B cell (primary cell): ENCODE data around the gene CENPO. TPM values are rescaled to one million over a fixed set of nuclear protein-coding genes. Genes with fewer than 3 reads are reported as not detected.

Source experiments
- ATAC-seq: fragments of 200-7000 bp; cut with Tn5 transposase; one replicate; pipeline ENCODE4 v1.10.0; 2021; ENCODE audit warnings: low read depth, mild to moderate bottlenecking, moderate number of reproducible peaks, moderate library complexity
- CTCF ChIA-PET: fragments of 350-600 bp; sonication (Branson Sonifier 250); formaldehyde crosslinking; loops from one replicate; lab custom pipeline; 2021; ENCODE audit warnings: antibody characterized with exemption, inconsistent platforms; lab: Charles Lee
- POLR2A ChIA-PET: fragments of 350-600 bp; sonication (Branson Sonifier 250); formaldehyde crosslinking; loops from one replicate; lab custom pipeline; 2021; ENCODE audit warnings: antibody characterized with exemption; lab: Charles Lee
- DNase-seq: peaks from one replicate; pipeline ENCODE4 v3.0.0; 2013
- H2AFZ ChIP-seq: 2 replicates; pipeline ENCODE4 v1.6.1; 2012; ENCODE audit warnings: mild to moderate bottlenecking, low read depth, low read length; ENCODE audit not compliant: insufficient read depth, poor library complexity, severe bottlenecking
- H3K27ac ChIP-seq, 2 donors: 1 replicate in 1 of 2; 2 replicates in 1 of 2; pipeline ENCODE4 v1.5.1; 2012 to 2013; ENCODE audit warnings: low read length in 2 of 2, mild to moderate bottlenecking in 2 of 2, moderate library complexity in 1 of 2
- H3K27me3 ChIP-seq, 4 experiments: fragments of 200-600 bp in 1 of 4; sonication (generic) in 1 of 4; replicated peaks in 1 of 4; 1 replicate in 2 of 4; 2 replicates in 2 of 4; pipeline versions ENCODE4 v1.6.1 to v1.7.0; 2013 to 2016; ENCODE audit warnings: low read length in 3 of 4, mild to moderate bottlenecking in 2 of 4, mixed read lengths in 1 of 4, moderate library complexity in 1 of 4; ENCODE audit not compliant: insufficient read depth in 4 of 4, control insufficient read depth in 3 of 4; ENCODE audit errors: control extremely low read depth in 1 of 4
- H3K36me3 ChIP-seq, 2 experiments: replicated peaks in 1 of 2; 1 replicate in 1 of 2; 2 replicates in 1 of 2; pipeline versions ENCODE4 v1.6.1 to v1.7.1; 2013; ENCODE audit warnings: low read length in 1 of 2; ENCODE audit not compliant: insufficient read depth in 2 of 2, control insufficient read depth in 1 of 2; ENCODE audit errors: control extremely low read depth in 1 of 2, extremely low read depth in 1 of 2
- H3K4me1 ChIP-seq, 2 donors: fragments of 200-600 bp in 1 of 2; sonication (generic) in 1 of 2; 1 replicate in 1 of 2; 2 replicates in 1 of 2; pipeline versions ENCODE4 v1.5.1 to v1.6.1; 2013 to 2017; ENCODE audit warnings: low read length in 2 of 2; ENCODE audit not compliant: control insufficient read depth in 2 of 2, insufficient read depth in 2 of 2
- H3K4me2 ChIP-seq: replicated peaks from 2 replicates; pipeline ENCODE3; 2012; ENCODE audit warnings: mild to moderate bottlenecking, low read depth, low read length; ENCODE audit not compliant: poor library complexity, severe bottlenecking
- H3K4me3 ChIP-seq, 5 experiments: fragments of 200-600 bp in 1 of 5; sonication (generic) in 1 of 5; 1 replicate in 3 of 5; 2 replicates in 2 of 5; pipeline versions ENCODE4 v1.5.1 to v1.7.0; 2011 to 2016; ENCODE audit warnings: low read length in 4 of 5, mild to moderate bottlenecking in 4 of 5, low read depth in 2 of 5, control low read depth in 1 of 5, moderate library complexity in 1 of 5; ENCODE audit not compliant: insufficient read depth in 1 of 5; ENCODE audit errors: control extremely low read depth in 1 of 5, extremely low read depth in 1 of 5
- H3K79me2 ChIP-seq: fragments of 200-600 bp; sonication (generic); one replicate; pipeline ENCODE4 v1.6.0; 2016; ENCODE audit warnings: low read length; ENCODE audit not compliant: control insufficient read depth, insufficient read depth
- H3K9ac ChIP-seq: fragments of 200-600 bp; sonication (generic); 2 replicates; pipeline ENCODE4 v1.6.1; 2017; ENCODE audit warnings: mild to moderate bottlenecking, low read length, moderate library complexity
- H3K9me3 ChIP-seq, 3 donors: one replicate each; pipeline versions ENCODE4 v1.6.1 to v1.7.1; 2013; ENCODE audit warnings: low read length in 2 of 3; ENCODE audit not compliant: control insufficient read depth in 2 of 3, insufficient read depth in 1 of 3; ENCODE audit errors: control extremely low read depth in 1 of 3
- H4K20me1 ChIP-seq: 2 replicates; pipeline ENCODE4 v1.6.0; 2012; ENCODE audit warnings: mild to moderate bottlenecking, low read length; ENCODE audit not compliant: insufficient read depth, control insufficient read depth, poor library complexity, severe bottlenecking
- H3K27ac Mint-ChIP-seq: one replicate; pipeline ENCODE4 v1.8.0; 2021; ENCODE audit warnings: mixed read lengths
- H3K27me3 Mint-ChIP-seq: one replicate; pipeline ENCODE4 v1.8.0; 2021; ENCODE audit warnings: mixed read lengths
- H3K4me1 Mint-ChIP-seq: one replicate; pipeline ENCODE4 v1.8.0; 2021; ENCODE audit warnings: mixed read lengths
- H3K4me3 Mint-ChIP-seq: one replicate; pipeline ENCODE4 v1.8.0; 2021; ENCODE audit warnings: mixed read lengths
- H3K9me3 Mint-ChIP-seq: one replicate; pipeline ENCODE4 v1.8.0; 2022; ENCODE audit warnings: mixed read lengths; ENCODE audit not compliant: insufficient read depth
- CTCF ChIP-seq: fragments of 200-600 bp; IDR thresholded peaks from one replicate; pipeline ENCODE4 v1.8.0; 2022; ENCODE audit warnings: antibody characterized with exemption, mild to moderate bottlenecking
- EZH2 ChIP-seq: IDR thresholded peaks from 2 replicates; pipeline ENCODE4 v1.6.1; 2012; ENCODE audit warnings: borderline replicate concordance, low read depth, mild to moderate bottlenecking, moderate library complexity, low read length; ENCODE audit not compliant: insufficient read depth, poor library complexity, severe bottlenecking
- WGBS: methylation state at CpG from one replicate; pipeline ENCODE4 v1.1.5; 2013; ENCODE audit warnings: missing lambda C conversion rate; ENCODE audit not compliant: insufficient coverage; 5-methylcytosine and 5-hydroxymethylcytosine counted together
- intact Hi-C: fragments of 100-400 bp; cut with micrococcal nuclease; formaldehyde crosslinking; loops from one replicate; pipeline ENCODE4 v1.10.0; 2022
- polyA plus RNA-seq: library from polyadenylated mRNA; depleted of rRNA; stranded (reverse); fragments of >200 nt; gene quantifications from 2 replicates; pipeline ENCODE4 v1.2.3, GENCODE V29; 2012
- total RNA-seq, 2 donors: library from RNA; stranded (reverse); fragments of 120-200 nt in 1 of 2; gene quantifications; 1 replicate in 1 of 2; 2 replicates in 1 of 2; pipeline versions ENCODE4 v1.2.3 to v1.2.4, GENCODE V29; 2013 to 2022

CENPO gene
- total and polyA plus RNA-seq, 2 donors (not counting 1 experiment from before 2014, with no cell fraction given), result 4.5 to 10.4 TPM

DNA sequence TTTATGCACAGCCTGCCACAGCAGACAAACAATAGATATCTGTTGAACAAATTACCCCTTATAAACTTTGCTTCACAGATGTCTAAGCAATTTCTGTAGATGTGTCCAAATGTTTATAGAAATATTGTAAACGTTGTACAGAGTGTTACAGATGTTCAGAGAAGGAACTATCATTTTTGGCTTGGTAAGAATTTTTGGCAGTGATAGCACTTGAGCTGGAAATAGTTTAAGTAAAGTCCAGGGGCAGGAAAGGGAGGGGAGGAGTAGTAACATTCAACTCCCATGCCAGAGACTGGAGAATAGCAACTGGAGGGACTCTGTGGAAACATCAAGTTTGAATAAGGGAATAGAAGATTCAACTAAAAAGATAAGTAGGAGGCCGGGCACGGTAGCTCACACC lies 4.4 kb upstream of the CENPO start:
- 94% methylated on average over 3 of the region's 3 CpGs for WGBS
- ATAC-seq (no peak), DNase-seq (no peak)
- Mint-ChIP-seq H3K4me1 (peaks cover 39% of the 10 kb centered on the region), H3K9me3 (no peaks in the 10 kb centered on the region), H3K27me3 (no peaks in the 10 kb centered on the region), H3K27ac (no peak overlapping the region), H3K4me3 (no peak overlapping the region)
- ChIA-PET POLR2A (no interaction called here), CTCF (no interaction called here)
- H4K20me1 ChIP-seq, result no peaks in the 10 kb centered on the region
- TF ChIP-seq CTCF, result no peak
- no peak for TF ChIP-seq EZH2
- peaks cover 30 to 40% of the 10 kb centered on the region in 2 donors for H3K4me1 ChIP-seq
- H3K27me3 ChIP-seq, result peaks cover 0 to 17% (median 6%) of the 10 kb centered on the region in 4 experiments
- H3K4me2 ChIP-seq, result no peak overlapping the region
- H3K36me3 ChIP-seq, result peaks cover 0 to 3% of the 10 kb centered on the region in 2 experiments
- H3K9ac ChIP-seq, result no peak overlapping the region
- peaks cover 0 to 10% (median 6%) of the 10 kb centered on the region in 3 donors for H3K9me3 ChIP-seq
- H3K79me2 ChIP-seq, result peaks cover 15% of the 10 kb centered on the region
- H3K27ac ChIP-seq, result no peak overlapping the region
- H3K4me3 ChIP-seq, result no peak overlapping the region
- intact Hi-C loops, result no loop called here
- H2AFZ ChIP-seq, result no peak overlapping the region

DNA sequence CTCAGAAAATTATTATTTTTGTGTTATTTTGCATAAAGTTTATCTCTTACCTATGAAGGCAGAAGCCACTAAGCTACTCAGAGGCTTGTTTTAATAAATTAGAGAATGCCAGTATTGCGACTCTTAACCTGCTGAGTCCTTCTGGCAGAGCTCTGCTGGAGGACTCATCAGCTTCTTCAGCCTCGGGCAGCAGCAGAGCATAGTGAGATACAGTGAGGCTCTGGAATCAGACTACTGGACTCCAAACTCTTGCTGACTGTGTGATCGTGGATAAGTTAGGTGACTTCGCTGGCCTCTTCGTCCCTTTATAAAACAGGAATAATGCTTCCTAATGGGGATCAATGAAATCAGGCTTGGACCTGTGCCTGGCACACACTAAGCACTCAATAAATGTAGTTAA lies 1.8 kb upstream of the CENPO start:
- no peak overlapping the region for H3K4me2 ChIP-seq
- CTCF ChIA-PET, result no interaction called here
- POLR2A ChIA-PET, result no interaction called here

More for the DNA sequence above, 1.8 kb upstream of the CENPO start:
- Histone ChIP-seq H3K9me3 (no peaks in the 10 kb centered on the region), H3K4me1 (peaks cover 15 to 22% of the 10 kb centered on the region in 2 donors), H3K36me3 (peaks cover 0 to 3% of the 10 kb centered on the region in 2 experiments), H3K4me3 (no peak overlapping the region), H3K79me2 (peaks cover 38% of the 10 kb centered on the region), H2AFZ (no peak overlapping the region), H3K9ac (no peak overlapping the region), H3K27ac (no peak overlapping the region), H4K20me1 (no peaks in the 10 kb centered on the region), H3K27me3 (peaks cover 0 to 7% (median 2%) of the 10 kb centered on the region in 4 experiments)
- DNase-seq (no peak), ATAC-seq (no peak)
- no peaks in the 10 kb centered on the region for H3K27me3 Mint-ChIP-seq
- H3K4me3 Mint-ChIP-seq, result no peak overlapping the region
- 95% methylated on average over 4 of the region's 5 CpGs for WGBS
- H3K27ac Mint-ChIP-seq, result no peak overlapping the region
- no peak for TF ChIP-seq CTCF
- no peaks in the 10 kb centered on the region for H3K9me3 Mint-ChIP-seq
- peaks cover 27% of the 10 kb centered on the region for H3K4me1 Mint-ChIP-seq
- intact Hi-C loops, result loop anchor here (5.0 kb wide), 1 partner anchor 251 kb away; the partner anchor contains the start of gene EFR3B
